NCI-H2107 (cell line): ENCODE data around the gene DCAF11.

Experiments
- DNase-seq: peaks from one replicate; lab custom pipeline; 2025; lab: John Stamatoyannopoulos, UW

DCAF11 gene

GRCh38 chr14:24160850-24161804, 46.5 kb downstream of the DCAF11 start, which contains the start of gene IRF9:
Gene IRF9, plus strand, starts transcription at chr14:24161265. Its CDS starts 880 bp downstream, at chr14:24162145.
- DNase-seq, result peak; percentile 99

GRCh38 chr14:24162093-24162492, 47.5 kb downstream of the DCAF11 start:
- no peak for DNase-seq

DNA sequence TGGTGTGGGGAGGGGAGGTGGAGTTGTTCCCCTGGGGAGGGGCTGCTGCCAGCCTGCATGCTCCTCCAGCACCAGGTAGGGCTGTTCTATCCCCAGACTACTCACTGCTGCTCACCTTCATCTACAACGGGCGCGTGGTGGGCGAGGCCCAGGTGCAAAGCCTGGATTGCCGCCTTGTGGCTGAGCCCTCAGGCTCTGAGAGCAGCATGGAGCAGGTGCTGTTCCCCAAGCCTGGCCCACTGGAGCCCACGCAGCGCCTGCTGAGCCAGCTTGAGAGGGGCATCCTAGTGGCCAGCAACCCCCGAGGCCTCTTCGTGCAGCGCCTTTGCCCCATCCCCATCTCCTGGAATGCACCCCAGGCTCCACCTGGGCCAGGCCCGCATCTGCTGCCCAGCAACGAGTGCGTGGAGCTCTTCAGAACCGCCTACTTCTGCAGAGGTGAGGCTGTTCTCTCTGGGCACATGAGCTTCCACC, 50.0 kb downstream of the DCAF11 start:
- no peak for DNase-seq

GRCh38 chr14:24165785-24166184, 51.2 kb downstream of the DCAF11 start:
- no peak for DNase-seq

DNA sequence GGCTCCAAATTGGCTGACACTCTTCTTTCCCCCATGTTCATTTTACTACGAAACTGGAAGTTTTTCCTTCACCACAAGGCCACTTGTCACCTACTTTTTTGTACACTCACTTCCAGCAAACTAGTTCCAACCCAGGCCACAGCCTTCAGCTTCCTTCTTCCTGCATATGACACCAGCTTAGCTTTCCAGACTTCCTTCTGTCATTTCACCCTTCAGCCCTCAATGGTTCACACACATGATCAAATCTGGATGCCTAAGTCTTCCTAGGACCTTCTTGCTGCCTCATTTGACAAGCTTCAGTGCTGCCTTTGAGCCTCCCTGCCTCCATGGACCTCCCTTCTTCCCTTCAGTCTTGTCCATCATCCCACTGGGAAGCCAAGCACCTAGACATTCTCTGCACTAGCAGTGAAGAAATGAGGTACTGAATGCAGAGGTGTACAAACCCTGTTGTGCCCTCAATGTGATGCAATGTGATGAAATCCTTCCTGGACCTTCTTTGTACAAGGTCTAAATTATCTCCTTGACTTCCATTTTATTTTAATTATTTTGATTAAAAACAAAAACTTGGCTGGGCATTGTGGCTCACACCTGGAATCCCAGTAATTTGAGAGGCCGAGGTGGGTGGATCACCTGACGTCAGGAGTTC, 53.0 kb downstream of the DCAF11 start:
- DNase-seq, result no peak

- DNase-seq, result peak; percentile 100
These were observed 57.1 kb downstream of the DCAF11 start, which contains the start of gene REC8 for GRCh38 chr14:24171422-24172260. Gene REC8, plus strand, starts transcription at chr14:24172080. Its CDS starts 473 bp downstream, at chr14:24172553.

DNA sequence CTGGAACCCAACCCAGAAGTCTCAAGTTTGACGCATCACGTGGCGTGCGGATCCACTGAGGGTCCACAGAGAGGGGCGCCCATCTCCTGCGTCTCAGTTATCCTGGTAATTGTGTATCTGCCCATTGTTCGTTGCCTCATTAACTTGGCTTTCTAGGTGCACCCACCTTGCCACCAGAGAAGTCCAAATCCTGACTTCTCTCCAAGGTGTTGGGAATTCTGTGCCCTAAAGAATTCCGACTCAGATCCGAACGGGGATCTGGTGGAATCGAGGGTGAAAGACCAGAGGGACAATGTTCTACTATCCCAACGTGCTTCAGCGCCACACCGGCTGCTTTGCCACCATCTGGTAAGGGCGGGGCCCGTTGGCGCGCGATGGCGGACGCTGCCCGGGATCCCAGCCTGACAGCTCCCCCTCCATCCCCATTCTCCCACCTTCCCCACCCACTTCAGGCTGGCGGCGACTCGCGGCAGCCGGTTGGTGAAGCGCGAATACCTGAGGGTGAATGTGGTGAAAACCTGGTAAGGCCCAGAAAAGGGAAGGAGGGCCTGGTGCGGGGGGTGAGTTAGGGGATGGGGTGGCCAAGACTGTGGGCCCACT, 57.8 kb downstream of the DCAF11 start:
- no peak for DNase-seq

GRCh38 chr14:24172871-24173281, 58.3 kb downstream of the DCAF11 start:
- no peak for DNase-seq
